Fibroblast of skin of back (primary cell): ENCODE measurements around the gene TNKS1BP1.
"Not testable (repeated sequence)": the region's sequence is repeated elsewhere in the genome, so short reads cannot be mapped to it uniquely, and the experiment has no call there.

Source experiments
- DNase-seq: peaks from one replicate; pipeline ENCODE4 v3.0.0-alpha.2; 2013

The TNKS1BP1 gene

GRCh38 chr11:57283231-57283990 lies 41.3 kb downstream of the TNKS1BP1 start:
- no peak for DNase-seq

- not testable (repeated sequence) for DNase-seq
Measured at GRCh38 chr11:57281546-57281945, 43.2 kb downstream of the TNKS1BP1 start.

DNA sequence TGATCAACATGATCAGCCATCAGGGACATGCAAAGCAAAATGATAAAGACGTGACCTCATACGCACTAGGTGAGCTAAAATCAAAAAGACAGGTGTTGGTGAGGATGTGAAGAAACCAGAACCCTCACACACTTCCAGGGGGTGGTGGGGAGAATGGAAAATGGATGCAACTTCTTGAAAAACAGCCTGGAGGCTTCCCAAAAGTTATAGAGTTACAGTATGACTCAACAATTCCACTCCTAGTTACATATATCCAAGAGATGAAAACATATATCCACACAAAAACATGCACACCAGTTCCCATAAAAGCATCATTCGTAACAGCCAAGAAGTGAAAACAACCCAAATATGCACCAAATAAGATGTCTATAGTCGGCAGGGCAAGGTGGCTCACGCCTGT lies 45.6 kb downstream of the TNKS1BP1 start:
- DNase-seq = peak; percentile 74

DNA sequence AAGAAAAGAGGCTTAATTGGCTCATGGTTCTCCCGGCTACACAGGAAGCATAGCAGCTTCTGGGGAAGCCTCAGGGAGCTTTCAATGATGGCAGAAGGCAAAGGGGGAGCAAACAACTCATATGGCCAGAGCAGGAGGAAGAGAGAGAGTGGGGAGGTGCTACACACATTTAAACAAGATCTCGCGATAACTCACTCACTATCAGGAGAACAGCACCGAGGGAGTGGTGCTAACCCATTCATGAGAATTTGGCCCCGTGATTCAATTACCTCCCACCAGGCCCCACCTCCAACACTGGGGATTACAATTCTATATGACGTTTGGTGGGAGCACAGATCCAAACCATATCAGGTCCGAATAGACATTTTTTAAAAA lies 46.0 kb downstream of the TNKS1BP1 start:
- no peak for DNase-seq

GRCh38 chr11:57277845-57278720 lies 46.7 kb downstream of the TNKS1BP1 start:
- DNase-seq = peak; percentile 86

DNA sequence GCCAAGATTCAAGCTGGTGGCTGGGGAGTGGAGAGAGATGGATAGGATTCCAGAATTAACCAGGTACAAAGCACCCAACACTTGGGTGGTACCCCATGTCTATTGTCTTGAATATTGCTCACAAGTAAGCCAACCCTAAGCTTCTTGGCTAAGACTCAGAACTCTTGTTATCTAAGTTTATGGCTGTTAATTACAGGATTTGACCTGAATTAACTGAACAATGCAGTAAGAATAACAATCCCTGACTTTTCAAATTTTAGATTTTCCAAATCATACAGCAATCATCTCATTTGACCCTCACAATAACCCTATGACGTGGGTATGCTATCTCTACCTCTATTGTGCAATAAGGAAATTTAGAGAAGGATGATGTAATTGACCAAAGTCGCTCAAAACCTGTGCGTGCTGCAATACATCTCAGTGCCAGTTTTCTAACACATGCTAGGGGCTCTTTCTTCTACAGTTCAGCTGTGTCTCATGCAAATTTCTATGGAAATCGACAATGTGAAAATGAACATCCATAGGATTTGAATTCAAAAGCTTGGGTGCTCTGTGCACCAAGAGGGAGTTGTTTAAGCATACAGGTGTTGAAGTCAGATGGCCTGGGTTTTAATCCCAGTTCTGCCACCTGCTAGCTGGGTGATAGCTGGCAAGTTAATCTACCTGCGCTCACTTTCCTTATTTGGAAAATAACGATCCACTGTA lies 47.6 kb downstream of the TNKS1BP1 start:
- no peak for DNase-seq

DNA sequence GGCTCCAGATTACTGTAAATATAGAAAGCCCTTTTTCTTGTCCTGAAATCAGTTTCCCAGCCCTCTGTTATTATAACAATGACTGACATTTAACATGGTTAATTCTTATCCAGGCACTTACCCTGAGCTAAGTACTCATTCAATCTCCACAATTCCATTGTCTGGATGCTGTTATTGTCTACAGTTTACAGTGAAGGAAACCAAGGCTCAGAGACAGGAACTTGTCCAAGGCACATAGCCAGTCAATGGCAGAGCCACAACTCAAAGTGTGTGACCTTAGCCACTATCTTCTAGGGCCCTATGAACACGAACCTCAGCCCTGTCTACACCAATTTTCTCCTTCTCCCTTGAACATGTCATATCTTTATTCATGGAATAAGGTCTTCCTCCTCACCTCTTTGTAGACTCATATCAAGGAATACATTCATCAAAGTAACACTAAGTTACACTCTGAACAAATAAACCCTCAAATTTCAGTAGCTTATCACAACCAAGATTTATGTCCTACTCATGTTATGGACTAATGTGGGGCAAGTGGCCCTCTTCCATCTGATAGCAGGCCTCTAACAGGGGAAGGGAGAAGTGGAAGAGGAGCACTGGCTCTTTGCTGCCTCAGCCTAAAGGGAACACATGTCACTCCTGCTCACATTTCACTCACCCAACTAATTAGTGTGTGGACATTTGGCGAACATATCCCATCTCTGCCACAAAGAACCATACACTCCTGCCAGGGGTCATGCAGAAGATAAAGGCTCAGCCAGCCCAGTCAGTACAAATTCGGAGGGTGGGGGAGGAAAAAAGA lies 48.4 kb downstream of the TNKS1BP1 start:
- no peak for DNase-seq

DNA sequence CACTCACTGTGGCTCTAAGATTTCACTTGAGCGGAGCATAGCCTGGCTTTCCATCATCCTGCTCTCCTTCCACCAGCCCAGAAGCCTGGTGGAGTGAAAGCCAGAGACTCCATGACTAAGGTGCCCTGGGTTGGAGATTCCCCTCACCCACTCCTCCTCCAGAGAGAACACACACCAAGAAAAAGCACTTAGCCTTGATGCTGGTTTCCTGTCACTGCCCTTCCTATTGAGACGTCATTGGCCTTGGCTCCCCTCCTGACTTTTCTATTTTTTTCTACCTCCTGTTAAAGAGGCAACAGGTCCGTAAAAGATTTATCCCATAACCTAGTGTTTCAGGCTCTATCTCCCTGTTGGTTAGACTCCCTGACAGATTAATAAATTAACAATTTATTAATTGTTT lies 49.2 kb downstream of the TNKS1BP1 start:
- peak; percentile 18 for DNase-seq

DNA sequence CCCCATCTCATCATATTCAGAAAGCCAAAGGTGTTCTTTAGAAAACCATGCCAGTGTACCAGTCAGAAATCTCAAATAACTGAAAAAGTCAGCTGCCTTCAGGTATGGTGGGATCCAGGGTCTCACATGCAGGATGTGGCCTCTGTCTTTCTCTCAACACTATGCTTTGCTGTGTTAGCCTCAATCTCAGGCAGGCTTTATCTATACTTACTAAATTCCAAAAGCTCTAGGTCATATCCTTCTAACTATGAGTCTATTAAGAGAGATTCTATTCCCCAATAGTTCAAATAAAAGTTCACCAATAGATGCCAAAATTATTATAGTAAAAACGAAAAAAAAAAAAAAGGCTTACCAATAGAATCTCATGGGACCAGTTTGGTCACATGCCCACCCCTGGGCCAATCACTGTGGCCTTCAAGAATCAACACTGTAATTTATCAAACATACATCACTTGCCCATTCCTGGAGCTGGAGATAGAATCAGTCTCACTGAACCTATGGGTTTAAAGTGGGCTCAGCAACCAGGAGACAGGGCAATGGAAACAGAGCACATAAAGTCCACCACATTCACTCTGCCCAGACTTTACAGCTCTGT lies 49.8 kb downstream of the TNKS1BP1 start:
- peak; percentile 47 for DNase-seq

- no peak for DNase-seq
Measured at GRCh38 chr11:57273448-57274058, 51.2 kb downstream of the TNKS1BP1 start.

DNA sequence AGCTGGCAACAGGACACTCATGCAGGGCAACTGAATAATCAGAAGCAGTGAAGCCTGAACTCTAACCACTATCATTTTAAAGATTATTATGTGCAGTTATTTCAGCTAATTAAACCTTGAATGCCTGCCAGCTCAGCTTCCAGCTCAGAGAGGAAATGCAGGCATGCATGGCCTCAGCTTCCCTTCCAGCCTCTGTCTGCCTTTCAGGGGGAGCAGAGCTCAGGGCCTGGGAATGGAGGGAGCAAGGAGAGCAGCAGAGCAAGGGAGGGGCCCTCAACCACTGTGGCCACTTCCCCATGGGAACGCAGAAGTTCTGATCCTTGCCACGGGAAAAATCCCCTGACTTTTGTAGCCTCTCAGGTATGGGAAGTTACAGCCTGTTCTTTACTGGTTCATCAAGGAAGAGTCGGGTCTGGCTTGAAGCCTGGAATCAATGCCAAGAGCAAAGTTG lies 55.2 kb downstream of the TNKS1BP1 start:
- DNase-seq = no peak

- no peak for DNase-seq
Measured at GRCh38 chr11:57266157-57266556, 58.6 kb downstream of the TNKS1BP1 start.

GRCh38 chr11:57263351-57263750 lies 61.4 kb downstream of the TNKS1BP1 start:
- no peak for DNase-seq

- DNase-seq = no peak
Measured at GRCh38 chr11:57262157-57262556, 62.6 kb downstream of the TNKS1BP1 start.

DNA sequence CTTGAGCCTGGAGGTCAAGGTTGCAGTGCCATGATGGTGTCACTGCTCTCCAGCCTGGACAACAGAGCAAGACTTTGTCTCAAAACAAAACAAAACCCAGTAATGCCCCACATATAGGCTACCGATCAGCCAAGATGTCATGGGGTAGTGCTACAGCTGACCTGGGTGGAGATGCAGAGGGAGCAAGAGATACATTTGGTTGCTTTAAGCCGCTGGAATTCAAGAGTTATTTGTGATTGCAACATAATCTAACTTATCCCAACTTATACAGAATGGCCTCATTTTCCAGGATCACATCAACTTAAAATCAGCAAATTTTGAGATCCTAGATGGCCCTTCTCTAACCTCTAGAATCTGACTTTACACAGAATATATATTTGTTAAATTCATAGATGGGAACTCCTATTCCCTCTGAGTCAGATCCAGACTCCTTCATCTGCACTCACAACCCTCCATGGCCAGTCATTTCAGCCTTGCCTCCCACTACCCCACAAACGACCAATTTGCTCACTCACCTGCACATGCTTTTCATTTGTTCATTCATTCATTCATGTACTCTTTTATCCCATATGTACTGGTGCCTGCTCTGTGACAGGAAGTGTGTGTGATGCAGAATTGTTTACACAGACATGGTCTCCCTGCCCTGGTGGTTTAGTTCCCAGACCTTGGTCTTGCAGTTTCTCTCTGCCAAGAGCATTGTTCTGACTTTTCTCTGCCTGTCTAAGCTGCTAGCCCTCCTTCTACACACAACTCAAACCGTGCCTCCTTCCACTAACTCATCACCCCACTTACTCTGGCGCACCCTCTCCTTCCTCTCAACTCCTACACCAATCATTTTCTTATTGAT lies 63.6 kb downstream of the TNKS1BP1 start:
- no peak for DNase-seq

DNA sequence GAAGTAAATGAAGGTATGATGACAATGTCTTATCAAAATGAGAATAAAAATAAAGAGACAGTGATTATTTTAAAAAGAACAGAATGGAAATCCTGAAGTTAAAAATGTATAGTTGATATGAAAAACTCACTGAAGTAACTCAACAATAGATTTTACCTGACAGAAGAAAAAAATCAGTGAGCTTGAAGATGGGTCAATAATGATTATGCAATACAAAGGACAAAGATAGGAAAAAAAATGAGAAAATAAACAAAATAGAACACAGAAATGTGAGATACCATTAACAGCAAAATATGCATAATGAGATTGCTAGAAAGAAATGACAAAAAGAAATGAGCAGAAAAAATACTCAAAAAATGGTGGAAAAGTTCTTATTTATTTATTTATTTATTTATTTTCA lies 68.6 kb downstream of the TNKS1BP1 start:
- no peak for DNase-seq

DNA sequence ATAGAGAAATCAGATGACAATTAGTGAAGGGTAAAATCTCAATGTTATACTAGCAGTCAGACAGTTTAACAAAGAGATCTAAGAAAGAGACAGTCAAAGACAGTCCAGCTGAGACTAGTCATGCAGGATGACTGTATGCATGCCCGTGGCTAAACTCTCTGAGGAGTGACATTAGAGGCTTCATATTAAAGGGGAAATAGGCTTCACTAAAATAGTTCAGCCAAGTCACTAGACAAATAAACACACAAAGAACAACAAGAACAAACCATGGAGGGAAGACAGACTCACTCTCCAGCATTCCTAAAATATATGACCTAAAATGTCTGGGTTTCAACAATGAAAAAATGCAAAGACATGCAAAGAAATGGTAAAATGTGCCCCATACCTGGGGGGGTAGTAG lies 69.1 kb downstream of the TNKS1BP1 start:
- DNase-seq = peak; percentile 88

DNA sequence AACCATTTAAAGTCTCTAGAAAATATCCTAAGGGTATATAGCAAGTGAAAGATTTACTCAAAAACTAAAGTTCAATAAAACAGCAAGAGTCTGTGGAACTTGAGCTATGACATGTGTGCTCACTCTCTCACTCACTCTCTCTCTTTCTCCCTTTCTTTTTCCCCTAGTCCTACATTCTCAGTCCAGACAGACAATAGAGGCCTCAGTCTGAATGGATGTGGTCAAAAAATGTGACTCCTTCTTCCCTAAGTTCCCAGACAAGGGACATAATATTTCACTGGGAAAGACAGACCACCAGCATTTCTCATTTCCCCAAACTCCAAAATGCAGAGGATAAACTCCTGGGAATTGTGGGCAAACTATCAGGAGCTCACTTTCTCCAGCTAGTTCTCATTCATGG lies 70.1 kb downstream of the TNKS1BP1 start:
- no peak for DNase-seq

DNA sequence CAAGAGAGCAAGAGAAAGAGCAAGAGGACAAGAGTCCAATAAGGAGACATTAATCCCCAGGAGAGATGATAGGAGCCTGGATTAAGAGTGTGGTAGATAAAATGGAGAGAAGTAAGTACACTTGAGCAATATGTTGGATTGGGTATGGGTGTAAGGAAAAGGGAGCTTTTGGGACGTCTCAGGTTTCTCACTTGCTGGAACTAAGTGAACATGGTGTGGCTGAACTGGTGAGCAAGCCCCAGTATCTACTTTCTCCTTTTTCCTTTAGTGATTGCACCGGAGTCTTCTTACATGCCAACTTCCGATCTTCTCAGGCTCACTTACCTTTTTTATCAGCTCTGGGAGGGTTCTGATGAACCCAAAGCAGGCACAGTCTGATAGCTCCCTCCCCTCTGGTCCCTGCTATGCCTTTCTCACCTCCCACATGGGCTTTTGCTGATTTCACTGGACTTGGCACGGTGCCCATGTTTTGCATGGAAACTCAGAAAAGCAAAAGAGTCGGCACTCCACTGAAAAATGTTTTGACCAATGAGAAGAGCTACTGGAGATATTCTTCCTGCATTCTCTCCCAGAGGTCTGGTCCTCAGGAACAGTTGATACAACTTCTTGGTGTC lies 73.2 kb downstream of the TNKS1BP1 start:
- peak; percentile 42 for DNase-seq

DNA sequence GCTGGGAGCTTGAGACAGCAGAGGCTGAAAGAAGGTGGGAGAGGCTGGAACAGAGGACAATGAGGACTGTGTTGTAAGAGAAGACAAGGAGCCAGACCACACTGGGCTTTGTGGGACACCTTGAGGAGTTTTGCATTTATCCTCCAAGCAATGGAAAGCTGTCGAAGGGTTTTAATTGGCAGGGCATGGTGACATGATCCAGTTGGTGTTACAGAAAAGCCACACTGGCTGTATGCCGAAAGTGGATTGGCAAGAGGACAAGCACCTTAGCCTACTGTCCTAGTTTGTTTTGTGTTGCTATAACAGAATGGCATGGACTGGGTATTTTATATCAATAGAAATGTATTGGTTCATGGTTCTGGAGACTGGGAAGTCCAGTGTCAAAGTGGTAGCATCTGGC lies 73.7 kb downstream of the TNKS1BP1 start:
- no peak for DNase-seq
